SK-N-SH treated with all-trans-retinoic acid at 6 μM for 48 hours (cell line): ENCODE results near the gene NKAPD1.

Experiments used
- PATZ1 ChIP-seq: fragments of 250-450 bp; sonication (Bioruptor Pico); IDR thresholded peaks from 2 replicates; pipeline ENCODE4 v1.8.0; 2020; ENCODE audit warnings: mild to moderate bottlenecking, moderate library complexity, borderline replicate concordance
- TOX ChIP-seq: fragments of 250-450 bp; sonication (Bioruptor Pico); IDR thresholded peaks from 2 replicates; pipeline ENCODE4 v1.8.0; 2021; ENCODE audit warnings: mild to moderate bottlenecking, moderate library complexity, borderline replicate concordance
- ZC3H10 ChIP-seq: fragments of 250-450 bp; sonication (Bioruptor Pico); IDR thresholded peaks from 2 replicates; pipeline ENCODE4 v1.5.1; 2021; ENCODE audit warnings: mild to moderate bottlenecking, moderate library complexity
- ZFP3 ChIP-seq: fragments of 250-450 bp; sonication (Bioruptor Pico); IDR thresholded peaks from 2 replicates; pipeline ENCODE4 v1.5.0; 2020; ENCODE audit warnings: mild to moderate bottlenecking, moderate library complexity

GRCh38 chr11:112086422-112087191 lies 12.5 kb downstream of the NKAPD1 start, which contains the start of the genes SDHD and TIMM8B:
- TF ChIP-seq TOX (CRISPR knock-in tag) (no peak), PATZ1 (CRISPR knock-in tag) (no peak), ZFP3 (no peak), ZC3H10 (CRISPR knock-in tag) (no peak)
